Measurements from ENCODE around the gene SLC31A1.

- TF ChIP-seq EP300 (IDR thresholded peaks at IDR 0.05) (no peak), CTCF (IDR thresholded peaks at IDR 0.05) (no peak), POLR2AphosphoS5 (IDR thresholded peaks at IDR 0.05) (no peak)
Observed at GRCh38 chr9:113216406-113216805, 4.9 kb upstream of the SLC31A1 start.
